Right lobe of liver (tissue), 6 donors: ENCODE data around the gene DNASE1L2. TPM values are rescaled to one million over a fixed set of nuclear protein-coding genes. Genes with fewer than 3 reads are reported as not detected.

Experiments used
- ATAC-seq, 4 donors: fragments of 200-7000 bp; cut with Tn5 transposase; one replicate each; pipeline ENCODE4 v1.9.1; 2020; ENCODE audit warnings: mild to moderate bottlenecking in 4 of 4, moderate library complexity in 4 of 4
- DNase-seq, 3 donors: peaks; one replicate each; pipeline ENCODE4 v3.0.0-alpha.2; 2020
- H3K27ac ChIP-seq, 3 donors: fragments of 200-600 bp; one replicate each; pipeline ENCODE4 v1.8.0; 2022
- H3K27me3 ChIP-seq, 2 donors: fragments of 200-600 bp; one replicate each; pipeline ENCODE4 v1.8.0; 2022
- H3K36me3 ChIP-seq, 4 donors: fragments of 200-600 bp; sonication (generic) in 1 of 4; one replicate each; pipeline versions ENCODE4 v1.5.1 to v1.8.0; 2017 to 2022; ENCODE audit warnings: control low read depth in 1 of 4
- H3K4me1 ChIP-seq, 4 donors: fragments of 200-600 bp; sonication (generic) in 1 of 4; one replicate each; pipeline versions ENCODE4 v1.5.1 to v1.8.0; 2017 to 2022; ENCODE audit warnings: control low read depth in 1 of 4
- H3K4me3 ChIP-seq, 3 donors: fragments of 200-600 bp; one replicate each; pipeline ENCODE4 v1.8.0; 2022
- H3K9me3 ChIP-seq, 4 donors: fragments of 200-600 bp; sonication (generic) in 1 of 4; one replicate each; pipeline versions ENCODE4 v1.5.1 to v1.8.0; 2017 to 2022; ENCODE audit warnings: control low read depth in 1 of 4
- POLR2A ChIP-seq: fragments of 450-650 bp; IDR thresholded peaks from one replicate; pipeline ENCODE4 v1.6.1; 2017; ENCODE audit warnings: antibody characterized with exemption, mild to moderate bottlenecking
- WGBS: methylation state at CpG from one replicate; pipeline ENCODE4 v1.1.6; 2018; ENCODE audit warnings: low coverage, low lambda C conversion rate; ENCODE audit not compliant: insufficient coverage; ENCODE audit errors: missing lambda C conversion rate; 5-methylcytosine and 5-hydroxymethylcytosine counted together
- intact Hi-C, 2 donors: fragments of 100-400 bp; cut with DNase I; formaldehyde crosslinking; loops; one replicate each; pipeline versions ENCODE4 v1.11.2 to v1.14.1; 2022
- total RNA-seq, 6 experiments: library from RNA; depleted of rRNA in 2 of 6; stranded (reverse); fragments of >200 nt in 2 of 6; fragmentation: NEBNext Ultra II Directional in 3 of 6; extraction: Animal tissue kit (Norgen Biotek cat#: 25700) in 3 of 6; gene quantifications; one replicate each; pipeline versions ENCODE4 v1.1.0 to v1.2.4, GENCODE V29; 2016 to 2023
- TF ChIP-seq, protein P1 (sequence below), 4 donors: fragments of 200-600 bp in 3 of 4; fragments of 450-650 bp in 1 of 4; IDR thresholded peaks; one replicate each; pipeline versions ENCODE4 v1.5.1 to v1.8.0; 2016 to 2022; ENCODE audit warnings: antibody characterized with exemption in 4 of 4, mild to moderate bottlenecking in 2 of 4
- donor health status: DM: no; HTN: yes; CAD: no.
- donor health status: DM: no; HTN: no; CAD: no.
- donor health status: DM: no; HTN: no; CAD: no.
- donor health status: DM: no; HTN: yes; CAD: no.
- donor health status: DM: no; HTN: yes; CAD: no.

DNASE1L2 gene
- total RNA-seq, 6 experiments from 2014 or later: 0.31 to 1.1 (median 0.40) TPM; not detected in 1

DNA sequence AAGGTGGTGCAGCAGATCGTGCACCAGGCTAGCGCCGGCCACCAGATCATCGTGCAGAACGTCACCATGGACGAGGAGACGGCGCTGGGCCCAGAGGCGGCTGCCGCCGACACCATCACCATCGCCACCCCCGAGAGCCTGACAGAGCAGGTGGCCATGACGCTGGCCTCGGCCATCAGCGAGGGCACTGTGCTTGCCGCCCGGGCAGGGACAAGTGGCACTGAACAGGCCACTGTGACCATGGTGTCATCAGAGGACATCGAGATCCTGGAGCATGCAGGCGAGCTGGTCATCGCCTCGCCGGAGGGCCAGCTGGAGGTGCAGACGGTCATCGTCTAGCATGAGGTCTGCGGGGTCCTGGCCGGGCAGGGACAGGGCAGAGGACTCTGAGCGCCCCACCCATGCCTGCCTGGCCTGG lies 1.0 kb upstream of the DNASE1L2 start:
- DNase-seq (no peak), ATAC-seq (no peak)
- peaks cover 0 to 39% (median 14%) of the 10 kb centered on the region in 4 donors for H3K36me3 ChIP-seq
- peaks cover 0 to 17% (median 0%) of the 10 kb centered on the region in 4 donors for H3K4me1 ChIP-seq
- WGBS: 73% methylated on average over 3 of the region's 28 CpGs
- H3K27me3 ChIP-seq: no peaks in the 10 kb centered on the region
- H3K27ac ChIP-seq: no peak overlapping the region
- no peak overlapping the region for H3K4me3 ChIP-seq
- TF ChIP-seq, protein P1, sequence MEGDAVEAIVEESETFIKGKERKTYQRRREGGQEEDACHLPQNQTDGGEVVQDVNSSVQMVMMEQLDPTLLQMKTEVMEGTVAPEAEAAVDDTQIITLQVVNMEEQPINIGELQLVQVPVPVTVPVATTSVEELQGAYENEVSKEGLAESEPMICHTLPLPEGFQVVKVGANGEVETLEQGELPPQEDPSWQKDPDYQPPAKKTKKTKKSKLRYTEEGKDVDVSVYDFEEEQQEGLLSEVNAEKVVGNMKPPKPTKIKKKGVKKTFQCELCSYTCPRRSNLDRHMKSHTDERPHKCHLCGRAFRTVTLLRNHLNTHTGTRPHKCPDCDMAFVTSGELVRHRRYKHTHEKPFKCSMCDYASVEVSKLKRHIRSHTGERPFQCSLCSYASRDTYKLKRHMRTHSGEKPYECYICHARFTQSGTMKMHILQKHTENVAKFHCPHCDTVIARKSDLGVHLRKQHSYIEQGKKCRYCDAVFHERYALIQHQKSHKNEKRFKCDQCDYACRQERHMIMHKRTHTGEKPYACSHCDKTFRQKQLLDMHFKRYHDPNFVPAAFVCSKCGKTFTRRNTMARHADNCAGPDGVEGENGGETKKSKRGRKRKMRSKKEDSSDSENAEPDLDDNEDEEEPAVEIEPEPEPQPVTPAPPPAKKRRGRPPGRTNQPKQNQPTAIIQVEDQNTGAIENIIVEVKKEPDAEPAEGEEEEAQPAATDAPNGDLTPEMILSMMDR (IDR thresholded peaks at IDR 0.05): no peak
- no peak for TF ChIP-seq POLR2A
- intact Hi-C loops: no loop called here
- H3K9me3 ChIP-seq: no peaks in the 10 kb centered on the region

GRCh38 chr16:2235695-2236336 lies 428 bp upstream of the DNASE1L2 start:
- Histone ChIP-seq H3K36me3 (peaks cover 0 to 39% (median 15%) of the 10 kb centered on the region in 4 donors), H3K27me3 (no peaks in the 10 kb centered on the region), H3K9me3 (no peaks in the 10 kb centered on the region), H3K4me3 (no peak overlapping the region), H3K27ac (no peak overlapping the region), H3K4me1 (peaks cover 0 to 17% (median 0%) of the 10 kb centered on the region in 4 donors)
- peak in 1 of 3 donors; percentile 55 for DNase-seq
- ATAC-seq: no peak
- WGBS: 22% methylated on average over 4 of the region's 19 CpGs
- intact Hi-C loops: no loop called here
- no peak for TF ChIP-seq POLR2A
- TF ChIP-seq, protein P1 (IDR thresholded peaks at IDR 0.05): no peak

DNA sequence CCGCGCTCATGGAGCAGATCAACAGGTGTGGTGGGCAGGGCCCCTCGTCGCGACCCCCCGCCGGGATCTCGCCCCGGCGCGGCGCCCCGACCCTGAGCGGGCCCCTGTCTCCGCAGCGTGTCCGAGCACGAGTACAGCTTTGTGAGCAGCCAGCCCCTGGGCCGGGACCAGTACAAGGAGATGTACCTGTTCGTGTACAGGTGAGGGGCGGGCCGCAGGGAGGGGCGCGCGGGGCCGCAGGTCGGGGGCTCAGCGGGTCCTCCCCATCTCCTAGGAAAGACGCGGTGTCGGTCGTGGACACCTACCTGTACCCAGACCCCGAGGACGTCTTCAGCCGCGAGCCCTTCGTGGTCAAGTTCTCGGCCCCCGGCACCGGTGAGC lies 848 bp downstream of the DNASE1L2 start:
- Histone ChIP-seq H3K27ac (no peak overlapping the region), H3K4me1 (peaks cover 0 to 17% (median 0%) of the 10 kb centered on the region in 4 donors), H3K27me3 (no peaks in the 10 kb centered on the region), H3K36me3 (peaks cover 0 to 32% (median 15%) of the 10 kb centered on the region in 4 donors), H3K9me3 (no peaks in the 10 kb centered on the region), H3K4me3 (no peak overlapping the region)
- ATAC-seq (no peak), DNase-seq (peak in 1 of 3 donors; percentile 52)
- intact Hi-C loops: no loop called here
- WGBS: no CpG with 5 or more reads among the region's 40 CpGs
- TF ChIP-seq POLR2A: no peak
- TF ChIP-seq, protein P1 (IDR thresholded peaks at IDR 0.05): no peak

DNA sequence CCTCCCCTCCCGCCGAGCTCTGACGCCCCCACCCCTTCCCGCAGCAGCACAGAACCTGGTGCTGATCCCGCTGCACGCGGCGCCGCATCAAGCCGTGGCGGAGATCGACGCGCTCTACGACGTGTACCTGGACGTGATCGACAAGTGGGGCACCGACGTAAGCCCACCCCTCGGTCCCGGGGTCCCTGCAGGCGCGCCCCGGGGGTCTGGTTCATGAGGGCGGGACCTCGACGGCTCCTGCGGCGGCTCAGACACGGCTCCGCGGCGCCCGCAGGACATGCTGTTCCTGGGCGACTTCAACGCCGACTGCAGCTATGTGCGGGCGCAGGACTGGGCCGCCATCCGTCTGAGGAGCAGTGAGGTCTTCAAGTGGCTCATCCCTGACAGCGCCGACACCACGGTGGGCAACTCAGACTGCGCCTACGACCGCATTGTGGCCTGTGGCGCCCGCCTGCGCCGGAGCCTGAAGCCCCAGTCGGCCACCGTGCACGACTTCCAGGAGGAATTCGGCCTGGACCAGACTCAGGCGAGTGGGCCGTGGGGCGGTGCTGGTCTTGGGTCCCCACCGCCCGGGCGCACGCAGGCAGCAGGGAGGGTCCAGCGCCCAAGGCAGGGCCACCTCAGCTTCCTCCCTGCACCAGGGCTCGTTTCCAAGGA lies 1.4 kb downstream of the DNASE1L2 start:
- Histone ChIP-seq H3K4me1 (peaks cover 0 to 17% (median 0%) of the 10 kb centered on the region in 4 donors), H3K27ac (no peak overlapping the region), H3K9me3 (no peaks in the 10 kb centered on the region), H3K36me3 (peaks cover 0 to 33% (median 14%) of the 10 kb centered on the region in 4 donors), H3K27me3 (no peaks in the 10 kb centered on the region), H3K4me3 (no peak overlapping the region)
- peak; percentile 4 to 21 (median 10) for ATAC-seq
- WGBS: 0% methylated on average over 1 of the region's 65 CpGs
- DNase-seq: peak in 1 of 3 donors; percentile 53
- intact Hi-C loops: no loop called here
- TF ChIP-seq POLR2A: no peak
- TF ChIP-seq, protein P1 (IDR thresholded peaks at IDR 0.05): no peak
